Liver (tissue), 9 donors: ENCODE results near the gene TSPAN33. TPM values are rescaled to one million over a fixed set of nuclear protein-coding genes. Genes with fewer than 3 reads are reported as not detected.

Experiments
- DNase-seq: peaks from one replicate; pipeline ENCODE4 v3.0.0-alpha.2; 2017; ENCODE audit warnings: low spot score
- H3K27ac ChIP-seq, 2 donors: one replicate each; pipeline ENCODE4 v1.7.0; 2013; ENCODE audit warnings: inconsistent platforms in 2 of 2, low read length in 2 of 2, control low read depth in 1 of 2, low read depth in 1 of 2, mild to moderate bottlenecking in 1 of 2
- H3K27me3 ChIP-seq, 4 donors: one replicate each; pipeline versions ENCODE4 v1.6.1 to v1.7.0; 2013; ENCODE audit warnings: low read length in 3 of 4, inconsistent platforms in 1 of 4, mild to moderate bottlenecking in 1 of 4, moderate library complexity in 1 of 4; ENCODE audit not compliant: control insufficient read depth in 4 of 4, insufficient read depth in 4 of 4
- H3K36me3 ChIP-seq, 4 donors: one replicate each; pipeline versions ENCODE4 v1.6.1 to v1.7.0; 2013; ENCODE audit warnings: low read length in 3 of 4, mild to moderate bottlenecking in 3 of 4, low read depth in 1 of 4, moderate library complexity in 1 of 4; ENCODE audit not compliant: control insufficient read depth in 4 of 4, insufficient read depth in 3 of 4
- H3K4me1 ChIP-seq, 4 donors: one replicate each; pipeline versions ENCODE4 v1.6.1 to v1.7.0; 2013; ENCODE audit warnings: low read length in 3 of 4, mild to moderate bottlenecking in 3 of 4, moderate library complexity in 1 of 4; ENCODE audit not compliant: control insufficient read depth in 4 of 4, insufficient read depth in 4 of 4
- H3K4me3 ChIP-seq, 3 donors: one replicate each; pipeline versions ENCODE4 v1.6.1 to v1.7.0; 2013; ENCODE audit warnings: low read length in 3 of 3, control low read depth in 1 of 3, low read depth in 1 of 3, mild to moderate bottlenecking in 1 of 3
- H3K9ac ChIP-seq, 2 donors: one replicate each; pipeline ENCODE4 v1.7.0; 2013; ENCODE audit warnings: low read length in 2 of 2, mild to moderate bottlenecking in 2 of 2, moderate library complexity in 2 of 2, control low read depth in 1 of 2, low read depth in 1 of 2
- H3K9me3 ChIP-seq, 4 donors: one replicate each; pipeline versions ENCODE4 v1.6.1 to v1.7.0; 2013; ENCODE audit warnings: low read length in 3 of 4; ENCODE audit not compliant: control insufficient read depth in 4 of 4
- EGR1 ChIP-seq, 2 donors: IDR thresholded peaks; 2 replicates each; pipeline ENCODE4 v1.6.1; 2016 to 2018; ENCODE audit warnings: antibody characterized with exemption in 2 of 2, low read depth in 2 of 2
- FOXA1 ChIP-seq: IDR thresholded peaks from 2 replicates; pipeline ENCODE4 v1.6.1; 2016; ENCODE audit warnings: antibody characterized with exemption
- FOXA2 ChIP-seq: IDR thresholded peaks from 2 replicates; pipeline ENCODE4 v1.6.1; 2016; ENCODE audit warnings: antibody characterized with exemption
- GABPA ChIP-seq, 2 donors: IDR thresholded peaks in 1 of 2; conservative IDR thresholded peaks in 1 of 2; 2 replicates each; pipeline ENCODE4 v1.6.1; 2016; ENCODE audit warnings: antibody characterized with exemption in 2 of 2, mild to moderate bottlenecking in 1 of 2, moderate library complexity in 1 of 2
- HNF4G ChIP-seq: IDR thresholded peaks from 2 replicates; pipeline ENCODE4 v1.6.1; 2016; ENCODE audit warnings: antibody characterized with exemption
- JUND ChIP-seq, 2 donors: IDR thresholded peaks; 2 replicates each; pipeline ENCODE4 v1.6.1; 2016; ENCODE audit warnings: antibody characterized with exemption in 2 of 2
- NR2F2 ChIP-seq: IDR thresholded peaks from 2 replicates; pipeline ENCODE4 v1.6.1; 2016; ENCODE audit warnings: antibody characterized with exemption
- RAD21 ChIP-seq, 2 donors: IDR thresholded peaks; 2 replicates each; pipeline ENCODE4 v1.6.1; 2016; ENCODE audit warnings: antibody characterized with exemption in 2 of 2, mild to moderate bottlenecking in 2 of 2
- RXRA ChIP-seq, 2 donors: IDR thresholded peaks; 2 replicates each; pipeline ENCODE4 v1.6.1; 2017 to 2018; ENCODE audit warnings: antibody characterized with exemption in 2 of 2, mild to moderate bottlenecking in 1 of 2
- SP1 ChIP-seq: IDR thresholded peaks from 2 replicates; pipeline ENCODE4 v1.6.1; 2018; ENCODE audit warnings: antibody characterized with exemption, mild to moderate bottlenecking
- TAF1 ChIP-seq: conservative IDR thresholded peaks from 2 replicates; pipeline ENCODE4 v1.6.1; 2016; ENCODE audit warnings: antibody characterized with exemption, mild to moderate bottlenecking
- YY1 ChIP-seq: IDR thresholded peaks from 2 replicates; pipeline ENCODE4 v1.6.1; 2016; ENCODE audit warnings: antibody characterized with exemption, mild to moderate bottlenecking
- WGBS: extraction: QIAGEN DNeasy Blood & Tissue Kit; methylation state at CpG from one replicate; pipeline ENCODE4 v1.1.7; 2013; 5-methylcytosine and 5-hydroxymethylcytosine counted together
- polyA plus RNA-seq, 2 donors: library from polyadenylated mRNA; stranded (reverse) in 1 of 2; unstranded in 1 of 2; fragments of 200-250 nt in 1 of 2; fragments of >200 nt in 1 of 2; fragmentation: Nextera tagmentation in 1 of 2; extraction: Ambion mirVana in 1 of 2; gene quantifications; one replicate each; pipeline versions ENCODE4 v1.2.1 to v1.2.3, GENCODE V29; 2013 to 2015
- total RNA-seq, 2 donors: library from RNA; depleted of rRNA; stranded (reverse); fragments of >200 nt; gene quantifications; one replicate each; pipeline ENCODE4 v1.2.3, GENCODE V29; 2014
- TF ChIP-seq, protein P1 (sequence below): IDR thresholded peaks from 2 replicates; pipeline ENCODE4 v1.6.1; 2016; ENCODE audit warnings: antibody characterized with exemption
- TF ChIP-seq, protein P2 (sequence below): fragments of 150-350 bp; IDR thresholded peaks from 2 replicates; pipeline ENCODE4 v1.5.1; 2017; ENCODE audit warnings: improper control_type of control experiment, low read depth, low read length; ENCODE audit not compliant: missing input control
- TF ChIP-seq, protein P3 (sequence below): IDR thresholded peaks from 2 replicates; pipeline ENCODE4 v1.6.1; 2016; ENCODE audit warnings: antibody characterized with exemption, mild to moderate bottlenecking
- TF ChIP-seq, protein P4 (sequence below): IDR thresholded peaks from 2 replicates; pipeline ENCODE4 v1.6.1; 2016; ENCODE audit warnings: antibody characterized with exemption
- donor health status: healthy.
- donor health status: healthy.
- donor health status: healthy.
- donor health status: healthy.
- donor health status: healthy.

Gene TSPAN33
- total and polyA plus RNA-seq, 4 donors, result 13.4 to 29.3 (median 20.4) TPM

DNA sequence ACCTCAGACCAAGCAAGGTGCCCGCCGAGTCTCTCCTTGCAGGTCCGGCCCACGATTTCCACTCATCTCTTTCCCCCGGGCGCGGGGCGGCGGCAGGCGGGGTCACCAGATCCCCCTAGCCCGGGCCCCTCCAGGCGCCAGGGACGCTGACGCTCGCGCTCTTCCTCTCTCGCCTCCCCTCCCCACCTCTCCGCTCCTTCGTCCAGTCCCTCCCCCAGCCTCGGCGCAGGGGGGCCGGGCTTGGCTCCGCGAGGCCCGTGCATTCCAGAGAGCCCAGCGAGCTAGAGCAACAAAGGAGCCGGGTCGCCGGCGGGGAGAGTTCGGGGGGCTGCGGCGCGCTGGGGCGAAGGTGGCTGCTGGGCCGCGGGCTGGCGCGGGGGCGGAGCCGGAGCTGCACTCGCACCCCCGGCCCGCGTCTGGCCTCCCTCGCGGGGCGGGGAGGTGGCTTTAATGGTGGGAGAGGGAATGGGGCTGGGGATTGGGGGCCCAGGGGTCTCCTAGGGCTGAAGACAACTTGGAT is 43.9 kb downstream of the TSPAN33 start, which contains the start of gene SMO:
SMO (plus strand) TSS at position 262 of the 520 bp plus-strand sequence. CDS start 519 bp downstream, outside the sequence.
- Histone ChIP-seq H3K27me3 (no peaks in the 10 kb centered on the region), H3K9ac (peak within 1 kb of the TSS in 1 of 2 donors; percentile 36), H3K4me3 (peak within 1 kb of the TSS; percentile 37 to 92 (median 80)), H3K27ac (peak within 1 kb of the TSS; percentile 42 to 54), H3K9me3 (no peaks in the 10 kb centered on the region), H3K4me1 (peaks cover 1 to 38% (median 24%) of the 10 kb centered on the region in 4 donors), H3K36me3 (no peaks in the 10 kb centered on the region)
- 2% methylated on average over 48 of the region's 48 CpGs for WGBS
- TF ChIP-seq FOXA2, result no peak
- DNase-seq, result peak; percentile 66

DNA sequence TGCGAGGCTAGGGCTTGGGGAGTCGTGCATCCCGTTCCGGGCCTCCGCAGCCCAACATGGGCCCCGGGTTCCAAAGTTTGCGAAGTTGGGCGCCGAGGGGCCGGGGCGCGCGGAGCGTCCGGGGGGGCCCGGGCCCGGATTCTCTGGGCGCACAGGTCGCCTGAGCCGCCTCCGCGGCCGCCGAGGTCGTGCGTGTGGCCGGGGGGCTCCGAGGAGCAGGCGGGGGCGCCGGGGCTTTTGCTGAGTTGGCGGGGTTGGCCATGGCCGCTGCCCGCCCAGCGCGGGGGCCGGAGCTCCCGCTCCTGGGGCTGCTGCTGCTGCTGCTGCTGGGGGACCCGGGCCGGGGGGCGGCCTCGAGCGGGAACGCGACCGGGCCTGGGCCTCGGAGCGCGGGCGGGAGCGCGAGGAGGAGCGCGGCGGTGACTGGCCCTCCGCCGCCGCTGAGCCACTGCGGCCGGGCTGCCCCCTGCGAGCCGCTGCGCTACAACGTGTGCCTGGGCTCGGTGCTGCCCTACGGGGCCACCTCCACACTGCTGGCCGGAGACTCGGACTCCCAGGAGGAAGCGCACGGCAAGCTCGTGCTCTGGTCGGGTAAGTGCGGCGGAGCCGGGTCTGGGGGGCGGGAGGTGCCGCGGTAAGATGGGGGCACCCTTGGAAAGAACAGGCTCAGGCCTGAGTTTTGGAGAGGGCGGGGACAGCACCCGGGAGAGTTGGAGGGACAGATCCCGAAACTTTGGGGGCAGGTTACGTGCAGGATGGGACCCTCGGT is 44.6 kb downstream of the TSPAN33 start:
- no peaks in the 10 kb centered on the region for H3K27me3 ChIP-seq

DNA sequence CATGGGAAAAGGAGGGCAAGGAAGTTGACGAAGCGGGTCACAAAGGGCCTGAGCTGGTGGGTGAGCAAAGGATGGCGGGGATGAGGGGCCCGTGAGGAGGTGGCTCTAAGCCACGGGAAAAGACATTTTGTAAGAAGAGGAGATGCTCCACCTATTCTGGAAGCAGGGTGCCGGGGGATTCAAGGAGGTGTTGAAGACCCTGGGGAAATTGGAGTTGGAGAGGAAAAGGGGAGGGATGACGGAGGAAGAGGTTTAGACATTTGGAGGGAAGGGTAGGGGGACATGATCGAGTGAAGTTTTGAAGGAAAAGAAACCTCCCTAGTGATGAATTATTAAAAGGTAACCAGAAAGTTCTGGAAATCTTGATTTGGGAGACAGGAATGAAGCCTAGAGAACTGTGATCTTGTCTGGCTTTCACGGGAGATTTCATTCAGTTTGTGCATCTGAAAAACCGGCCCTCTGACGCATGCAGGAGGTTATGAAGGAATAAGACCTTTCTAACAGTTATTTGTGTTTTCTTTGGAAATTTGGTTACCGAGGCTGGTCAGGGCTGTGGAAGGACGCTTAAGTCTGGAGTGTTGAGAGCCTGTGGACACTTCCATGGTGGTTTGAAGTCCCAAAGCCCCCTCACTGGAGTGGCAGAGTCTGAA is 45.3 kb downstream of the TSPAN33 start:
- TF ChIP-seq, protein P1, sequence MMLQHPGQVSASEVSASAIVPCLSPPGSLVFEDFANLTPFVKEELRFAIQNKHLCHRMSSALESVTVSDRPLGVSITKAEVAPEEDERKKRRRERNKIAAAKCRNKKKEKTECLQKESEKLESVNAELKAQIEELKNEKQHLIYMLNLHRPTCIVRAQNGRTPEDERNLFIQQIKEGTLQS, result no peak
- TF ChIP-seq RXRA (IDR thresholded peaks at IDR 0.05) (no peak), YY1 (no peak), JUND (IDR thresholded peaks at IDR 0.05) (no peak), FOXA2 (no peak), EGR1 (IDR thresholded peaks at IDR 0.05; ENCODE audit: low read depth in 2 of 2) (no peak), TAF1 (no peak), GABPA (IDR thresholded peaks at IDR 0.05 in 1 of 2, conservative IDR thresholded peaks at IDR 0.05 in 1 of 2) (no peak), NR2F2 (no peak), RAD21 (IDR thresholded peaks at IDR 0.05) (no peak), HNF4G (no peak), SP1 (no peak), FOXA1 (no peak)
- TF ChIP-seq, protein P2, sequence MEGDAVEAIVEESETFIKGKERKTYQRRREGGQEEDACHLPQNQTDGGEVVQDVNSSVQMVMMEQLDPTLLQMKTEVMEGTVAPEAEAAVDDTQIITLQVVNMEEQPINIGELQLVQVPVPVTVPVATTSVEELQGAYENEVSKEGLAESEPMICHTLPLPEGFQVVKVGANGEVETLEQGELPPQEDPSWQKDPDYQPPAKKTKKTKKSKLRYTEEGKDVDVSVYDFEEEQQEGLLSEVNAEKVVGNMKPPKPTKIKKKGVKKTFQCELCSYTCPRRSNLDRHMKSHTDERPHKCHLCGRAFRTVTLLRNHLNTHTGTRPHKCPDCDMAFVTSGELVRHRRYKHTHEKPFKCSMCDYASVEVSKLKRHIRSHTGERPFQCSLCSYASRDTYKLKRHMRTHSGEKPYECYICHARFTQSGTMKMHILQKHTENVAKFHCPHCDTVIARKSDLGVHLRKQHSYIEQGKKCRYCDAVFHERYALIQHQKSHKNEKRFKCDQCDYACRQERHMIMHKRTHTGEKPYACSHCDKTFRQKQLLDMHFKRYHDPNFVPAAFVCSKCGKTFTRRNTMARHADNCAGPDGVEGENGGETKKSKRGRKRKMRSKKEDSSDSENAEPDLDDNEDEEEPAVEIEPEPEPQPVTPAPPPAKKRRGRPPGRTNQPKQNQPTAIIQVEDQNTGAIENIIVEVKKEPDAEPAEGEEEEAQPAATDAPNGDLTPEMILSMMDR, result no peak
- TF ChIP-seq, protein P3, sequence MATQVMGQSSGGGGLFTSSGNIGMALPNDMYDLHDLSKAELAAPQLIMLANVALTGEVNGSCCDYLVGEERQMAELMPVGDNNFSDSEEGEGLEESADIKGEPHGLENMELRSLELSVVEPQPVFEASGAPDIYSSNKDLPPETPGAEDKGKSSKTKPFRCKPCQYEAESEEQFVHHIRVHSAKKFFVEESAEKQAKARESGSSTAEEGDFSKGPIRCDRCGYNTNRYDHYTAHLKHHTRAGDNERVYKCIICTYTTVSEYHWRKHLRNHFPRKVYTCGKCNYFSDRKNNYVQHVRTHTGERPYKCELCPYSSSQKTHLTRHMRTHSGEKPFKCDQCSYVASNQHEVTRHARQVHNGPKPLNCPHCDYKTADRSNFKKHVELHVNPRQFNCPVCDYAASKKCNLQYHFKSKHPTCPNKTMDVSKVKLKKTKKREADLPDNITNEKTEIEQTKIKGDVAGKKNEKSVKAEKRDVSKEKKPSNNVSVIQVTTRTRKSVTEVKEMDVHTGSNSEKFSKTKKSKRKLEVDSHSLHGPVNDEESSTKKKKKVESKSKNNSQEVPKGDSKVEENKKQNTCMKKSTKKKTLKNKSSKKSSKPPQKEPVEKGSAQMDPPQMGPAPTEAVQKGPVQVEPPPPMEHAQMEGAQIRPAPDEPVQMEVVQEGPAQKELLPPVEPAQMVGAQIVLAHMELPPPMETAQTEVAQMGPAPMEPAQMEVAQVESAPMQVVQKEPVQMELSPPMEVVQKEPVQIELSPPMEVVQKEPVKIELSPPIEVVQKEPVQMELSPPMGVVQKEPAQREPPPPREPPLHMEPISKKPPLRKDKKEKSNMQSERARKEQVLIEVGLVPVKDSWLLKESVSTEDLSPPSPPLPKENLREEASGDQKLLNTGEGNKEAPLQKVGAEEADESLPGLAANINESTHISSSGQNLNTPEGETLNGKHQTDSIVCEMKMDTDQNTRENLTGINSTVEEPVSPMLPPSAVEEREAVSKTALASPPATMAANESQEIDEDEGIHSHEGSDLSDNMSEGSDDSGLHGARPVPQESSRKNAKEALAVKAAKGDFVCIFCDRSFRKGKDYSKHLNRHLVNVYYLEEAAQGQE, result no peak
- TF ChIP-seq, protein P4, sequence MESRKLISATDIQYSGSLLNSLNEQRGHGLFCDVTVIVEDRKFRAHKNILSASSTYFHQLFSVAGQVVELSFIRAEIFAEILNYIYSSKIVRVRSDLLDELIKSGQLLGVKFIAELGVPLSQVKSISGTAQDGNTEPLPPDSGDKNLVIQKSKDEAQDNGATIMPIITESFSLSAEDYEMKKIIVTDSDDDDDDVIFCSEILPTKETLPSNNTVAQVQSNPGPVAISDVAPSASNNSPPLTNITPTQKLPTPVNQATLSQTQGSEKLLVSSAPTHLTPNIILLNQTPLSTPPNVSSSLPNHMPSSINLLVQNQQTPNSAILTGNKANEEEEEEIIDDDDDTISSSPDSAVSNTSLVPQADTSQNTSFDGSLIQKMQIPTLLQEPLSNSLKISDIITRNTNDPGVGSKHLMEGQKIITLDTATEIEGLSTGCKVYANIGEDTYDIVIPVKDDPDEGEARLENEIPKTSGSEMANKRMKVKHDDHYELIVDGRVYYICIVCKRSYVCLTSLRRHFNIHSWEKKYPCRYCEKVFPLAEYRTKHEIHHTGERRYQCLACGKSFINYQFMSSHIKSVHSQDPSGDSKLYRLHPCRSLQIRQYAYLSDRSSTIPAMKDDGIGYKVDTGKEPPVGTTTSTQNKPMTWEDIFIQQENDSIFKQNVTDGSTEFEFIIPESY, result no peak
- Histone ChIP-seq H3K27ac (no peak overlapping the region), H3K4me3 (peak overlapping the region; percentile 33 to 92 (median 80)), H3K9ac (peak overlapping the region in 1 of 2 donors; percentile 36), H3K9me3 (no peaks in the 10 kb centered on the region), H3K36me3 (no peaks in the 10 kb centered on the region), H3K4me1 (peaks cover 1 to 38% (median 24%) of the 10 kb centered on the region in 4 donors), H3K27me3 (no peaks in the 10 kb centered on the region)
- 20% methylated on average over 13 of the region's 13 CpGs for WGBS
- no peak for DNase-seq

More for the DNA sequence above, 44.6 kb downstream of the TSPAN33 start:
- Histone ChIP-seq H3K36me3 (no peaks in the 10 kb centered on the region), H3K4me3 (peak overlapping the region; percentile 37 to 92 (median 80)), H3K4me1 (peaks cover 1 to 38% (median 24%) of the 10 kb centered on the region in 4 donors), H3K9me3 (no peaks in the 10 kb centered on the region), H3K9ac (peak overlapping the region in 1 of 2 donors; percentile 36), H3K27ac (peak overlapping the region; percentile 42 to 54)
- WGBS, result 2% methylated on average over 83 of the region's 83 CpGs
- DNase-seq, result no peak
- no peak for TF ChIP-seq HNF4G
